Measurements from ENCODE around the gene PPM1B.

- TF ChIP-seq, protein P1, sequence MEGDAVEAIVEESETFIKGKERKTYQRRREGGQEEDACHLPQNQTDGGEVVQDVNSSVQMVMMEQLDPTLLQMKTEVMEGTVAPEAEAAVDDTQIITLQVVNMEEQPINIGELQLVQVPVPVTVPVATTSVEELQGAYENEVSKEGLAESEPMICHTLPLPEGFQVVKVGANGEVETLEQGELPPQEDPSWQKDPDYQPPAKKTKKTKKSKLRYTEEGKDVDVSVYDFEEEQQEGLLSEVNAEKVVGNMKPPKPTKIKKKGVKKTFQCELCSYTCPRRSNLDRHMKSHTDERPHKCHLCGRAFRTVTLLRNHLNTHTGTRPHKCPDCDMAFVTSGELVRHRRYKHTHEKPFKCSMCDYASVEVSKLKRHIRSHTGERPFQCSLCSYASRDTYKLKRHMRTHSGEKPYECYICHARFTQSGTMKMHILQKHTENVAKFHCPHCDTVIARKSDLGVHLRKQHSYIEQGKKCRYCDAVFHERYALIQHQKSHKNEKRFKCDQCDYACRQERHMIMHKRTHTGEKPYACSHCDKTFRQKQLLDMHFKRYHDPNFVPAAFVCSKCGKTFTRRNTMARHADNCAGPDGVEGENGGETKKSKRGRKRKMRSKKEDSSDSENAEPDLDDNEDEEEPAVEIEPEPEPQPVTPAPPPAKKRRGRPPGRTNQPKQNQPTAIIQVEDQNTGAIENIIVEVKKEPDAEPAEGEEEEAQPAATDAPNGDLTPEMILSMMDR (IDR thresholded peaks at IDR 0.05): no peak
- no peak for TF ChIP-seq POLR2AphosphoS5 (IDR thresholded peaks at IDR 0.05)
- TF ChIP-seq EP300 (IDR thresholded peaks at IDR 0.05): no peak
These were observed 18.1 kb downstream of the PPM1B start for GRCh38 chr2:44186810-44187209.

All from stomach (tissue), 4 donors.